Measurements from ENCODE around the gene NOTUM. TPM values are rescaled to one million over a fixed set of nuclear protein-coding genes. Genes with fewer than 3 reads are reported as not detected.

Gene NOTUM
- total and polyA plus RNA-seq, 9 of the 15 experiments (the other 6 are each of a cell fraction or from before 2014, with no cell fraction given) = 0.03 to 14.0 (median 4.1) TPM

DNA sequence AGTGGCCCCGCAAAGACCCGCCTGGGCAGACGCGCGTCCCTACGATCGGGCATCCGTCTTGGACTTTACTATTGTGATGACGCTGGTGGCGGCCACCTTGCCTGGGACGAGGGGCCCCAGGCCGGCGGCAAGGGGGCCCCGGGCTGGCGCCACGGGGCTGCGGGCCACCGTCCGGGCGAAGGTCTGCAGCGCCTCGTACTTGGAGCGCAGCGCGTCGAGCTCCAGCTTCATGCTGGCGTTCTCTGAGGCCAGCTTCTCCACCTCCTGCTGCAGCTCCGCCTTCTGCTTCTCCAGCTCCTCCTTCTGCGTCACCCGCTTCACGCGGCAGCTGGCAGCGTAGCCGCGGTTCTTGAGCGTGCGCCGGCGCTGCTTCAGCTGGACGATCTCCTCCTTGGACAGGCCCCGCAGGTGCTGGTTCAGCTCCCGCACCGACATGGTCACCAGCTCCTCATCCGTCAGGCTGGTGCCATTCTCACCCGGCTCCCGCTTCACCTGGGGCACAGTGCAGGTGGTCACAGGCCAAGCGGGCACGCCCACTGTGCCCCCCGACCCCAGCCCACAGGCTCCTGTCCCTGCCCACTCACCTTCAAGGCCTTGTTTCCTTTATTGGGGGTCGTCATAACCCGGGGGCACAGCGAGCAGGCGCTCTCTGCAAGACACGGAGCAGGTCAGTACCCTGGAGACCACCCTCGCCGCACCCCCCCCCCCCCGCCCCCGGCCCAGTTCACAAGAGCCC lies 38.3 kb downstream of the NOTUM start (continued):
- TF ChIP-seq, protein P1, sequence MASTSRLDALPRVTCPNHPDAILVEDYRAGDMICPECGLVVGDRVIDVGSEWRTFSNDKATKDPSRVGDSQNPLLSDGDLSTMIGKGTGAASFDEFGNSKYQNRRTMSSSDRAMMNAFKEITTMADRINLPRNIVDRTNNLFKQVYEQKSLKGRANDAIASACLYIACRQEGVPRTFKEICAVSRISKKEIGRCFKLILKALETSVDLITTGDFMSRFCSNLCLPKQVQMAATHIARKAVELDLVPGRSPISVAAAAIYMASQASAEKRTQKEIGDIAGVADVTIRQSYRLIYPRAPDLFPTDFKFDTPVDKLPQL (IDR thresholded peaks at IDR 0.05; ENCODE audit: extremely low read depth, insufficient read length) = no peak
- TF ChIP-seq CSDE1 (IDR thresholded peaks at IDR 0.05) (no peak), HOXB6 (CRISPR knock-in tag; IDR thresholded peaks at IDR 0.05; ENCODE audit: borderline replicate concordance) (no peak), BACH1 (tag; IDR thresholded peaks at IDR 0.05) (no peak), KLF10 (CRISPR knock-in tag; IDR thresholded peaks at IDR 0.05) (no peak), ARNT (IDR thresholded peaks at IDR 0.05) (no peak), BHLHE40 (IDR thresholded peaks at IDR 0.05; ENCODE audit: low read length) (peak; percentile 69), ETV6 (IDR thresholded peaks at IDR 0.05; ENCODE audit: borderline replicate concordance in 1 of 2, low read depth in 2 of 2, low read length in 1 of 2) (no peak), ETV6 (CRISPR knock-in tag; IDR thresholded peaks at IDR 0.05; ENCODE audit: borderline replicate concordance) (no peak), KAT7 (CRISPR knock-in tag; IDR thresholded peaks at IDR 0.05; ENCODE audit: borderline replicate concordance) (no peak), PCBP2 (IDR thresholded peaks at IDR 0.05; ENCODE audit: low read depth, low read length, poor library complexity, severe bottlenecking) (no peak), ZBTB17 (CRISPR knock-in tag; IDR thresholded peaks at IDR 0.05) (no peak), FOXK1 (CRISPR knock-in tag; IDR thresholded peaks at IDR 0.05; ENCODE audit: borderline replicate concordance) (no peak), KDM2B (CRISPR knock-in tag; IDR thresholded peaks at IDR 0.05) (no peak), ETV5 (CRISPR knock-in tag; IDR thresholded peaks at IDR 0.05; ENCODE audit: low read depth) (no peak), L3MBTL2 (IDR thresholded peaks at IDR 0.05) (peak; percentile 95), PHF20 (IDR thresholded peaks at IDR 0.05; ENCODE audit: partially characterized antibody) (no peak), ZKSCAN8 (CRISPR knock-in tag; IDR thresholded peaks at IDR 0.05) (no peak), ARID2 (IDR thresholded peaks at IDR 0.05) (no peak), MAFG (tag; conservative IDR thresholded peaks at IDR 0.05) (no peak), TGIF2 (CRISPR knock-in tag; IDR thresholded peaks at IDR 0.05) (0 out of 2 replicates have a peak, but pooled peaks have one; percentile 26), SMARCA4 (IDR thresholded peaks at IDR 0.05) (no peak)
- TF ChIP-seq, protein P2, sequence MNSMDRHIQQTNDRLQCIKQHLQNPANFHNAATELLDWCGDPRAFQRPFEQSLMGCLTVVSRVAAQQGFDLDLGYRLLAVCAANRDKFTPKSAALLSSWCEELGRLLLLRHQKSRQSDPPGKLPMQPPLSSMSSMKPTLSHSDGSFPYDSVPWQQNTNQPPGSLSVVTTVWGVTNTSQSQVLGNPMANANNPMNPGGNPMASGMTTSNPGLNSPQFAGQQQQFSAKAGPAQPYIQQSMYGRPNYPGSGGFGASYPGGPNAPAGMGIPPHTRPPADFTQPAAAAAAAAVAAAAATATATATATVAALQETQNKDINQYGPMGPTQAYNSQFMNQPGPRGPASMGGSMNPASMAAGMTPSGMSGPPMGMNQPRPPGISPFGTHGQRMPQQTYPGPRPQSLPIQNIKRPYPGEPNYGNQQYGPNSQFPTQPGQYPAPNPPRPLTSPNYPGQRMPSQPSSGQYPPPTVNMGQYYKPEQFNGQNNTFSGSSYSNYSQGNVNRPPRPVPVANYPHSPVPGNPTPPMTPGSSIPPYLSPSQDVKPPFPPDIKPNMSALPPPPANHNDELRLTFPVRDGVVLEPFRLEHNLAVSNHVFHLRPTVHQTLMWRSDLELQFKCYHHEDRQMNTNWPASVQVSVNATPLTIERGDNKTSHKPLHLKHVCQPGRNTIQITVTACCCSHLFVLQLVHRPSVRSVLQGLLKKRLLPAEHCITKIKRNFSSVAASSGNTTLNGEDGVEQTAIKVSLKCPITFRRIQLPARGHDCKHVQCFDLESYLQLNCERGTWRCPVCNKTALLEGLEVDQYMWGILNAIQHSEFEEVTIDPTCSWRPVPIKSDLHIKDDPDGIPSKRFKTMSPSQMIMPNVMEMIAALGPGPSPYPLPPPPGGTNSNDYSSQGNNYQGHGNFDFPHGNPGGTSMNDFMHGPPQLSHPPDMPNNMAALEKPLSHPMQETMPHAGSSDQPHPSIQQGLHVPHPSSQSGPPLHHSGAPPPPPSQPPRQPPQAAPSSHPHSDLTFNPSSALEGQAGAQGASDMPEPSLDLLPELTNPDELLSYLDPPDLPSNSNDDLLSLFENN (IDR thresholded peaks at IDR 0.05; ENCODE audit: low read depth in 2 of 2, low read length in 2 of 2) = no peak
- TF ChIP-seq, protein P3, sequence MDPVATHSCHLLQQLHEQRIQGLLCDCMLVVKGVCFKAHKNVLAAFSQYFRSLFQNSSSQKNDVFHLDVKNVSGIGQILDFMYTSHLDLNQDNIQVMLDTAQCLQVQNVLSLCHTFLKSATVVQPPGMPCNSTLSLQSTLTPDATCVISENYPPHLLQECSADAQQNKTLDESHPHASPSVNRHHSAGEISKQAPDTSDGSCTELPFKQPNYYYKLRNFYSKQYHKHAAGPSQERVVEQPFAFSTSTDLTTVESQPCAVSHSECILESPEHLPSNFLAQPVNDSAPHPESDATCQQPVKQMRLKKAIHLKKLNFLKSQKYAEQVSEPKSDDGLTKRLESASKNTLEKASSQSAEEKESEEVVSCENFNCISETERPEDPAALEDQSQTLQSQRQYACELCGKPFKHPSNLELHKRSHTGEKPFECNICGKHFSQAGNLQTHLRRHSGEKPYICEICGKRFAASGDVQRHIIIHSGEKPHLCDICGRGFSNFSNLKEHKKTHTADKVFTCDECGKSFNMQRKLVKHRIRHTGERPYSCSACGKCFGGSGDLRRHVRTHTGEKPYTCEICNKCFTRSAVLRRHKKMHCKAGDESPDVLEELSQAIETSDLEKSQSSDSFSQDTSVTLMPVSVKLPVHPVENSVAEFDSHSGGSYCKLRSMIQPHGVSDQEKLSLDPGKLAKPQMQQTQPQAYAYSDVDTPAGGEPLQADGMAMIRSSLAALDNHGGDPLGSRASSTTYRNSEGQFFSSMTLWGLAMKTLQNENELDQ (CRISPR knock-in tag; IDR thresholded peaks at IDR 0.05; ENCODE audit: borderline replicate concordance) = no peak
